AG09309 (cell line): ENCODE measurements around the gene MUC20.
"Not testable (repeated sequence)": the region's sequence is repeated elsewhere in the genome, so short reads cannot be mapped to it uniquely, and the experiment has no call there.

Source experiments
- DNase-seq: peaks from one replicate; pipeline ENCODE4 v3.0.0-alpha.2; 2010; ENCODE audit warnings: low read depth
- H3K4me3 ChIP-seq: 2 replicates; pipeline ENCODE4 v1.5.1; 2011; ENCODE audit warnings: mild to moderate bottlenecking, low read depth, low read length, moderate library complexity; ENCODE audit not compliant: control insufficient read depth
- TF ChIP-seq, protein P1 (sequence below): IDR thresholded peaks from 2 replicates; pipeline ENCODE4 v1.5.1; 2011; ENCODE audit warnings: mild to moderate bottlenecking, low read depth, low read length, inconsistent platforms; ENCODE audit not compliant: insufficient read depth, control insufficient read depth; ENCODE audit errors: missing control alignments

Gene MUC20

DNA sequence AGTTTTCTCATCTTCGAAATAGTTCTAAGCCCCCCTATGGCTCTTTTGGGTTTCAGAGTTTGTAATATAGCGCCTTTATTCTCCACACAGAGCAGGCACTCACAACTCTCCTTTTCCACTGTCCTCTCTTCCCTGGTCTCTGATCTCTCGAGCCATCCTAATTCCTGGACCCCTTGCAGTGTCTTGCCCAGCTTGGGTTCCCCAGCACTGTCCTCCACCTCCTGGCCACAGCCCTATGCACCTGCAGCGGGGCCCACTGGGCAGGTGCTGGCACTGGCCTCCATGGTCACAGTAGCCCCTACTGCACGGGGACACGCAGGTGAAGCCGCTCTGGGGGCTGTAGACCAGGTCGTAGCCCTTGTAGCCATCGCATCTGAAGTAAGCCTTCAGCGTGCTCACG, 27.9 kb downstream of the MUC20 start:
- no peak overlapping the region for H3K4me3 ChIP-seq
- TF ChIP-seq, protein P1, sequence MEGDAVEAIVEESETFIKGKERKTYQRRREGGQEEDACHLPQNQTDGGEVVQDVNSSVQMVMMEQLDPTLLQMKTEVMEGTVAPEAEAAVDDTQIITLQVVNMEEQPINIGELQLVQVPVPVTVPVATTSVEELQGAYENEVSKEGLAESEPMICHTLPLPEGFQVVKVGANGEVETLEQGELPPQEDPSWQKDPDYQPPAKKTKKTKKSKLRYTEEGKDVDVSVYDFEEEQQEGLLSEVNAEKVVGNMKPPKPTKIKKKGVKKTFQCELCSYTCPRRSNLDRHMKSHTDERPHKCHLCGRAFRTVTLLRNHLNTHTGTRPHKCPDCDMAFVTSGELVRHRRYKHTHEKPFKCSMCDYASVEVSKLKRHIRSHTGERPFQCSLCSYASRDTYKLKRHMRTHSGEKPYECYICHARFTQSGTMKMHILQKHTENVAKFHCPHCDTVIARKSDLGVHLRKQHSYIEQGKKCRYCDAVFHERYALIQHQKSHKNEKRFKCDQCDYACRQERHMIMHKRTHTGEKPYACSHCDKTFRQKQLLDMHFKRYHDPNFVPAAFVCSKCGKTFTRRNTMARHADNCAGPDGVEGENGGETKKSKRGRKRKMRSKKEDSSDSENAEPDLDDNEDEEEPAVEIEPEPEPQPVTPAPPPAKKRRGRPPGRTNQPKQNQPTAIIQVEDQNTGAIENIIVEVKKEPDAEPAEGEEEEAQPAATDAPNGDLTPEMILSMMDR: no peak
- no peak for DNase-seq

DNA sequence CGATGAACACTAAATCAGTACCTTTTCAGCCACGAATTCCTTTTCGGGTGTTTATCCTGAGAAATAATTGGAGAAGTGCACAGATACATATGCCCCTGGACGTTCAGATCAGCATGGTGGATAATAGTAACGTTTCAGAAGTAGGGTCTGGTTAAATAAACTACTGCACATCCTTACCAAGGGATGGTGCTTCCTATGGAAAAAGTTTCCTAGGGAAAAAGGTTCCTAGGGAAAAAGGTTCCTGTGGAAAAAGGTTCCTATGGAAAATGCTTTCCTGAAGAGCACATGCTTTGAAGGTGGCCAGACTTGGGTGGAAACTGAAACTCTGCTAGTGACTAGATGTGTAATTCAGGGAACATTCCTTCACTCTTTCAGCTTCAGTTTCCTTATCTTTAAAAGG, 28.3 kb downstream of the MUC20 start:
- not testable (repeated sequence) for H3K4me3 ChIP-seq, DNase-seq

DNA sequence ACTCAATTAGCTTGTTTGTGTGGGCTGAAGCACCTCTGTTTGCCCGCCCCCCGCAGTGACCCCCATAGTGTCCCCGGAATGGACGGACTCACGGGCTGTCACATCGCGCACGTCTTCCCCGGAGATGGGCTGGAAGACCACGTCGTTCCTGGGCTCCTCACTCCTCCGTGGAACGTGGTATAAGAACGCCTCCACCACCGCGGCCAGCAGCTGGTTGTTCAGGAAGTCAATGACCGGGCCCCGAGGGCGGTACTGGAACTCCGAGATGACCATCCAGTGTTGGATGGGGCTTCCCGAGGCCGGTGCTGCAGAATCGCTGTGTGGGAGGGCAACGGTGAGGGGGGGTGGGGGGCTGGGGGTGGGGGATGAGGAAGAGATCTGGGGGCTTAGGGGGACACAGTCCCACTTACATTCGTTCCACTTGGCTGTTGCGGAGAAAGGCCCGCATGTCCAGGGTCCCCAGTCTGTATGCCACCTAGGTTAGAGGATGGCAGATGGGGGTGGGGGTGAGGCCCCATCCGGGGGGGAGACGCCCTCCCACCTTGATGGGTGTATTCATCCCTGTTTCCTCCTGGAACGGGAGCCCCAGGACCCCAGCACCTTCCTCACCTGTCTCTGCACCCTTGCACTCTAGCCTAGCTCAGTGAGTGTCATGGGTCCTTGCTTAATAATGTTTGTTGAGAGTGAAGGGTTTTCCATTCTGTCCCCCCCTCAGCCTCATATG, 30.2 kb downstream of the MUC20 start:
- TF ChIP-seq, protein P1: no peak
- no peak overlapping the region for H3K4me3 ChIP-seq
- DNase-seq: no peak

DNA sequence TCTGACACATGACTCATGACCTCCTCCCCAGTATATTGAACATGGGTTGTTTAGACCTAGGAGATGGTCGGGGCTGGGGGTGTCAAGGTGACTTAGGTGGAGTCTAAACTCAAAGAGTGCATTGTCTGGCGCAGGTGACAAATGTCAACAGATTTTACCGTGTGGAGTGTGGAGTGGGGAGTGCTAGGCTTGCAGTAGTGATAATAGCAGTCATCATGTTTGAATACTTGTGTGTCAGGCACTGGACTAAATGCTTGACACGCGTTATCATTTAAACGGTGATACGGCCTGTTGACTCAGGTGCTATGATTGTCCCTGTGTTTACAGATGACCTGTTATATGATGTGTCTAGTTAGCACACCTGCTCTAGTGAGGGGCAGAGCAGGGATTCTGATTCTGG, 30.8 kb downstream of the MUC20 start:
- H3K4me3 ChIP-seq: no peak overlapping the region
- TF ChIP-seq, protein P1: no peak
- DNase-seq: no peak

DNA sequence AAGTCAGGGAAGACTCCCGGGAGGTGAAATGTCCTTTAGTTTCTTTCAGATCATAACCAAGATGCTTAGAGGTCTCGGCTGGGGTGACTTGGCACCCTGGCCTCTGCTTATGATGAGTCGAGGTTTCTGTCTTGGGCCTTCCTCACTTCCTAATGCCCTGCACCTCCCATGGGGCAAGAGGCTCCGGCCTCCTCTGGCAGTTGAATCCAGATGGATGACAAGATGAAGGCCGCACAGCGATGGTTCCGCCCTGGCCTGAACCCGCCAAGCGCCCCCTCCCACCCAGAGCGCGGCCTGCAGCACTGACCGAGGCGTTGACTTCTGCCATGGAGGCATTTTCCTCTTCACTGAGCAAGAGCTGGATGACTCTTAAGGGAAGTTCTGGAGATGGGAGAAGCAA, 31.3 kb downstream of the MUC20 start:
- H3K4me3 ChIP-seq: no peak overlapping the region
- DNase-seq: no peak
- TF ChIP-seq, protein P1: no peak

DNA sequence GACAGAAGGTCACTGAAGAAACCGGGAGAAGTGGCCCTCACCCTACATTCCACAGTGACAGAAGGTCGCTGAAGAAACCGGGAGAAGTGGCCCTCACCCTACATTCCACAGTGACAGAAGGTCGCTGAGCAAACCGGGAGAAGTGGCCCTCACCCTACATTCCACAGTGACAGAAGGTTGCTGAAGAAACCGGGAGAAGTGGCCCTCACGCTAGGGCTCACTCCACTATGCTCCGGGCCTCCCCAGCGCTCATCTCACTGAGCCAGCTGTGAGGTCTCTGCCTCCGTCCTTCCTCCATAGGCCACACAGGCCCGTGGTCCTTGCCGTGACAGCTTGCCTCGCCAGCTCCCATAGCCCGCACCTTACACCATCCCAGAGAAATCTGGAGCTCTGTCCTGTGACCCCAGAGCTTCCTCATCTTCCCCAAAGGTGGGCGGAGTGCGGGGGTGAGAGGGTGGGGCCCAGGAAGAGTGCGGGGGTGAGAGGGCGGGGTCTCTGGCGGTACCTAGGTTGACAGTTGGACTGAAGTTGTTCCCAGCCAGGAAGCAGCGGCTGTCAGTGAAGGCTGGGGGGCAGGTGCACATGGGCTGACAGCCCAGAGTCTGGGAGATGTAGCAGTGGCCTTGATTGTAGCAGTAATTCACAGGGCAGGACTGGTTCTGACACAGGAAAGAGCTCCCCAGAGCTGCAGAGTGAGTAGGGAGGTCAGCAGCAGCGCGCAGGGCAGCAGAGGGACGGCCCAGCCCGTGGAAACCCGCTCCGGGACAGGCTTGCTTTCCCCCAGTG, 32.0 kb downstream of the MUC20 start:
- DNase-seq: no peak
- TF ChIP-seq, protein P1: no peak
- H3K4me3 ChIP-seq: no peak overlapping the region

DNA sequence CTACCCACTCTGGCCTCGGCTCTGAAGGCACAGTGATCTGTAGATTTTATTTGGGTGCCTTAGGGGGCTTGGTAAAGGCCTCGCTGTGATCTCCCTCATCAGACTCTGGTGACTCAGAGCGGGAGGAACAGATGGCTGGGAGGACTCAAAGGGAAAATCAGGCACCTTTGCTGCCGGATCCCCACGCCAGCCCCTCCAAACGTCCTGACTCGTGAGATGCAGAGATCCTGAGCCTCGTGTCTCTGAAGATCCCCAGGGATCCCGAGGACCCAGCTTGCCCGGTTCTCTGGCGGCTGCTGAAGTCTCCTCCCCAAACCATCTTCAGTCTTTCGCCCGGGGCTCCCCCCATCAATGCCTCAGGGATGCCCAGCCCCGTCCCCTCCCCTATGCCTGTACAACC, 32.8 kb downstream of the MUC20 start:
- no peak overlapping the region for H3K4me3 ChIP-seq
- TF ChIP-seq, protein P1: no peak
- no peak for DNase-seq
